KMS-11 (cell line): ENCODE measurements around the gene FBXO8.

Experiments
- H2AFZ ChIP-seq: fragments of 200-600 bp; sonication (generic); 2 replicates; pipeline ENCODE4 v1.6.1; 2016; ENCODE audit warnings: antibody characterized with exemption, mixed run types, low read depth
- H3K27ac ChIP-seq: fragments of 200-600 bp; sonication (generic); 2 replicates; pipeline ENCODE4 v1.6.1; 2016; ENCODE audit warnings: mild to moderate bottlenecking, mixed run types
- H3K27me3 ChIP-seq: fragments of 200-600 bp; sonication (generic); 2 replicates; pipeline ENCODE4 v1.6.1; 2017; ENCODE audit warnings: mild to moderate bottlenecking, low read depth, mixed run types, moderate library complexity; ENCODE audit not compliant: insufficient read depth
- H3K36me3 ChIP-seq: fragments of 200-600 bp; sonication (generic); 2 replicates; pipeline ENCODE4 v1.6.1; 2017; ENCODE audit warnings: mild to moderate bottlenecking, mixed run types; ENCODE audit not compliant: insufficient read depth
- H3K4me1 ChIP-seq: fragments of 200-600 bp; sonication (generic); 2 replicates; pipeline ENCODE4 v1.6.1; 2016; ENCODE audit warnings: mild to moderate bottlenecking, low read depth, mixed run types; ENCODE audit not compliant: poor library complexity, severe bottlenecking
- H3K4me2 ChIP-seq: fragments of 200-600 bp; sonication (generic); 2 replicates; pipeline ENCODE4 v1.7.0; 2016; ENCODE audit warnings: mild to moderate bottlenecking, mixed run types
- H3K4me3 ChIP-seq: fragments of 200-600 bp; sonication (generic); IDR thresholded peaks from 2 replicates; pipeline ENCODE4 v1.6.1; 2017; ENCODE audit warnings: low read depth, low read length, mixed read lengths; ENCODE audit not compliant: insufficient read depth
- H3K79me2 ChIP-seq: fragments of 200-600 bp; sonication (generic); 2 replicates; pipeline ENCODE4 v1.6.1; 2016; ENCODE audit warnings: low read depth, mixed run types; ENCODE audit not compliant: insufficient read depth
- H3K9ac ChIP-seq: fragments of 200-600 bp; sonication (generic); 2 replicates; pipeline ENCODE4 v1.6.1; 2016; ENCODE audit warnings: mild to moderate bottlenecking, mixed run types
- H4K20me1 ChIP-seq: fragments of 200-600 bp; sonication (generic); 2 replicates; pipeline ENCODE4 v1.6.1; 2016; ENCODE audit warnings: mild to moderate bottlenecking, mixed run types; ENCODE audit not compliant: insufficient read depth
- TF ChIP-seq, protein P1 (sequence below): fragments of 200-600 bp; sonication (generic); conservative IDR thresholded peaks from 2 replicates; pipeline ENCODE4 v1.6.1; 2017; ENCODE audit warnings: low read depth, mild to moderate bottlenecking, antibody characterized with exemption, low read length, moderate library complexity, mixed read lengths

The FBXO8 gene

GRCh38 chr4:174316546-174316945, 33.1 kb upstream of the FBXO8 start:
- Histone ChIP-seq H3K27ac (no peak overlapping the region), H3K79me2 (no peaks in the 10 kb centered on the region), H3K4me2 (no peak overlapping the region), H3K4me1 (no peaks in the 10 kb centered on the region), H3K36me3 (no peaks in the 10 kb centered on the region), H3K27me3 (no peaks in the 10 kb centered on the region), H4K20me1 (no peaks in the 10 kb centered on the region), H3K9ac (no peak overlapping the region), H3K4me3 (no peak overlapping the region), H2AFZ (no peak overlapping the region)
- TF ChIP-seq, protein P1, sequence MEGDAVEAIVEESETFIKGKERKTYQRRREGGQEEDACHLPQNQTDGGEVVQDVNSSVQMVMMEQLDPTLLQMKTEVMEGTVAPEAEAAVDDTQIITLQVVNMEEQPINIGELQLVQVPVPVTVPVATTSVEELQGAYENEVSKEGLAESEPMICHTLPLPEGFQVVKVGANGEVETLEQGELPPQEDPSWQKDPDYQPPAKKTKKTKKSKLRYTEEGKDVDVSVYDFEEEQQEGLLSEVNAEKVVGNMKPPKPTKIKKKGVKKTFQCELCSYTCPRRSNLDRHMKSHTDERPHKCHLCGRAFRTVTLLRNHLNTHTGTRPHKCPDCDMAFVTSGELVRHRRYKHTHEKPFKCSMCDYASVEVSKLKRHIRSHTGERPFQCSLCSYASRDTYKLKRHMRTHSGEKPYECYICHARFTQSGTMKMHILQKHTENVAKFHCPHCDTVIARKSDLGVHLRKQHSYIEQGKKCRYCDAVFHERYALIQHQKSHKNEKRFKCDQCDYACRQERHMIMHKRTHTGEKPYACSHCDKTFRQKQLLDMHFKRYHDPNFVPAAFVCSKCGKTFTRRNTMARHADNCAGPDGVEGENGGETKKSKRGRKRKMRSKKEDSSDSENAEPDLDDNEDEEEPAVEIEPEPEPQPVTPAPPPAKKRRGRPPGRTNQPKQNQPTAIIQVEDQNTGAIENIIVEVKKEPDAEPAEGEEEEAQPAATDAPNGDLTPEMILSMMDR: no peak

- no peaks in the 10 kb centered on the region for H3K27me3 ChIP-seq
- no peaks in the 10 kb centered on the region for H3K4me1 ChIP-seq
- no peak overlapping the region for H3K4me2 ChIP-seq
- TF ChIP-seq, protein P1: no peak
- H3K79me2 ChIP-seq: no peaks in the 10 kb centered on the region
- H3K4me3 ChIP-seq: no peak overlapping the region
- no peak overlapping the region for H2AFZ ChIP-seq
- H3K9ac ChIP-seq: no peak overlapping the region
- H3K27ac ChIP-seq: no peak overlapping the region
- H4K20me1 ChIP-seq: no peaks in the 10 kb centered on the region
- no peaks in the 10 kb centered on the region for H3K36me3 ChIP-seq
Measured at GRCh38 chr4:174314770-174315169, 31.3 kb upstream of the FBXO8 start.

GRCh38 chr4:174314274-174314673, 30.8 kb upstream of the FBXO8 start:
- Histone ChIP-seq H2AFZ (no peak overlapping the region), H3K27me3 (no peaks in the 10 kb centered on the region), H3K4me3 (no peak overlapping the region), H3K27ac (no peak overlapping the region), H3K9ac (no peak overlapping the region), H4K20me1 (no peaks in the 10 kb centered on the region), H3K4me2 (no peak overlapping the region), H3K4me1 (no peaks in the 10 kb centered on the region), H3K79me2 (no peaks in the 10 kb centered on the region), H3K36me3 (no peaks in the 10 kb centered on the region)
- TF ChIP-seq, protein P1: no peak

DNA sequence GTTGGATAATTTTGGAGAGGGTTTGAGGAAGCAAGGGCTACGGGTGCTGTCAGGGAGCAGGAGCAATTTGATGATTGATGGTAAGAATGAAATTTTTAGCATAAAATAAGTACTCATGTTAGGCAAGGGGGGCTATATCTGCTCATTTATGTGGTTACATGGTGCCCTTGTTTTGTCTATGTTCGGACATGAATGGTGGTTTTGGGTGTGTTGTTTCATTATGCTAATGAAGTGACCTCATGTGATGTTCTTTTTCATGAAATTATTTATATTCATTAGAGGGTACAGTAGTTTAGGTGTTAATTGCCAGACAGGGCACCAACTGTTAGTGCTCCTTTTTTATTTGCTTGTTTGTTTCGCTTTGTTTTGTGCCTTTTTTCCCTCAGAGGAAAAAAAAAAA, 29.5 kb upstream of the FBXO8 start:
- no peak overlapping the region for H3K27ac ChIP-seq
- no peak overlapping the region for H3K4me2 ChIP-seq
- no peaks in the 10 kb centered on the region for H3K79me2 ChIP-seq
- no peak overlapping the region for H3K4me3 ChIP-seq
- H3K27me3 ChIP-seq: no peaks in the 10 kb centered on the region
- no peak overlapping the region for H3K9ac ChIP-seq
- H3K36me3 ChIP-seq: no peaks in the 10 kb centered on the region
- no peaks in the 10 kb centered on the region for H4K20me1 ChIP-seq
- H3K4me1 ChIP-seq: no peaks in the 10 kb centered on the region
- no peak overlapping the region for H2AFZ ChIP-seq
- TF ChIP-seq, protein P1: no peak
